Measurements from ENCODE around the gene EML4. TPM values are rescaled to one million over a fixed set of nuclear protein-coding genes. Genes with fewer than 3 reads are reported as not detected.

Gene EML4
- total and polyA plus RNA-seq, 9 of the 15 experiments (the other 6 are each of a cell fraction or from before 2014, with no cell fraction given), result 14.7 to 48.3 (median 36.5) TPM

DNA sequence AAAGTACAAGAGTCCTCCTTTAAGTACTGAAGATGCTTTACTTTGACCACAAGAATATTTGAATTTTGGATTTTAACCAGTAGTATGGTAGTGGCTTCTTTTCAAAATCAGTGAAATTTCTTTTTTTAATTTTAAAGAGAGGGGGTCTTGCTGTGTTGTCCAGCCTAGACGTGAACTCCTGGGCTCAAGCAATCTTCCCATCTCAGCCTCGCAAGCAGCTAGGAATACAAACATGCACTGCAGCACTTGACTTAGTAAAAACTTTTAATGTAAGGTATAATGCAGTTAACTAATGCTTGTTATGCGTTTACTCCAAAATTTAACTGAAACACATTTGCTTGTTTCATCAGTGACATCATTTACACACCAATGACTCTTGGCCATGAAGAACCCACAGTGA is 49.6 kb downstream of the EML4 start:
- ChIA-PET CTCF (ENCODE audit: low intra/inter-chr PET ratio) (no interaction called here), POLR2A (no interaction called here)
- Histone ChIP-seq H3K9me1 (ENCODE audit: control insufficient read depth, insufficient read depth, low read length) (no peaks in the 10 kb centered on the region), H4K20me1 (replicated peaks; ENCODE audit: control insufficient read depth, insufficient read depth, low read length) (no peaks in the 10 kb centered on the region; the same call in 1 of the 2 replicates), H3K4me1 (replicated peaks in 1 of 2; ENCODE audit: control insufficient read depth in 2 of 2, insufficient read depth in 2 of 2, low read length in 2 of 2) (no peaks in the 10 kb centered on the region; a peak in 1 of 5 replicates), H3K79me2 (ENCODE audit: control insufficient read depth, insufficient read depth, low read length) (peaks cover 9% of the 10 kb centered on the region; the same call in 1 of the 3 replicates), H3K27me3 (ENCODE audit: control insufficient read depth in 2 of 2, insufficient read depth in 2 of 2, low read length in 2 of 2) (no peaks in the 10 kb centered on the region), H3K36me3 (ENCODE audit: control insufficient read depth, insufficient read depth, low read length) (no peaks in the 10 kb centered on the region), H3K9ac (ENCODE audit: insufficient read depth in 1 of 2, low read depth in 2 of 2, low read length in 2 of 2) (no peak overlapping the region), H3K4me2 (ENCODE audit: insufficient read depth, low read length) (no peak overlapping the region), H3K27ac (ENCODE audit: extremely low read depth, low read depth, low read length) (no peak overlapping the region), H2AFZ (ENCODE audit: low read depth, low read length) (no peak overlapping the region), H3K9me3 (replicated peaks; ENCODE audit: control insufficient read depth, insufficient read depth, low read depth, low read length) (no peaks in the 10 kb centered on the region), H3K4me3 (no peak overlapping the region)
- intact Hi-C loops (cut with micrococcal nuclease), result no loop called here
- WGBS (ENCODE audit: insufficient coverage, low coverage, missing lambda C conversion rate), result 97% methylated on average over 3 of the region's 3 CpGs
- DNase-seq (ENCODE audit: extremely low read depth in 1 of 4, low spot score in 3 of 4) (no peak), ATAC-seq (no peak), FAIRE-seq (no peak)
- no TSS peak for BruUV-seq (replicated peaks)
- in situ Hi-C loops (cut with MboI), result loop anchor here (25.0 kb wide), 1 partner anchor 356 kb away; no protein-coding TSS in a partner anchor
- TF ChIP-seq ZNF561 (CRISPR knock-in tag; conservative IDR thresholded peaks at IDR 0.05) (no peak), CBFB (CRISPR knock-in tag; IDR thresholded peaks at IDR 0.05) (no peak), RBM15 (IDR thresholded peaks at IDR 0.05; ENCODE audit: insufficient read depth, low read length) (no peak), ZNF253 (CRISPR knock-in tag; conservative IDR thresholded peaks at IDR 0.05) (no peak), HNRNPL (IDR thresholded peaks at IDR 0.05; ENCODE audit: low read depth, low read length) (no peak), PHF8 (IDR thresholded peaks at IDR 0.05; ENCODE audit: borderline replicate concordance, low read length) (no peak), HLTF (IDR thresholded peaks at IDR 0.05) (no peak), RAD51 (IDR thresholded peaks at IDR 0.05; ENCODE audit: borderline replicate concordance, low read depth) (no peak), ZNF445 (CRISPR knock-in tag; IDR thresholded peaks at IDR 0.05; ENCODE audit: low read depth) (no peak), JUND (IDR thresholded peaks at IDR 0.05; ENCODE audit: borderline replicate concordance, low read depth, low read length) (no peak), JUND (tag; IDR thresholded peaks at IDR 0.05; ENCODE audit: borderline replicate concordance, low read depth, low read length) (no peak), CBX8 (IDR thresholded peaks at IDR 0.05; ENCODE audit: borderline replicate concordance, extremely low read depth, low read depth, low read length, poor library complexity, severe bottlenecking) (no peak), CCNT2 (IDR thresholded peaks at IDR 0.05; ENCODE audit: borderline replicate concordance, extremely low read depth, insufficient read length, low read depth, low read length) (no peak), CHD4 (IDR thresholded peaks at IDR 0.05; ENCODE audit: insufficient read depth, insufficient replicate concordance, low read depth, low read length, poor library complexity, severe bottlenecking) (no peak)
- TF ChIP-seq, protein P1, sequence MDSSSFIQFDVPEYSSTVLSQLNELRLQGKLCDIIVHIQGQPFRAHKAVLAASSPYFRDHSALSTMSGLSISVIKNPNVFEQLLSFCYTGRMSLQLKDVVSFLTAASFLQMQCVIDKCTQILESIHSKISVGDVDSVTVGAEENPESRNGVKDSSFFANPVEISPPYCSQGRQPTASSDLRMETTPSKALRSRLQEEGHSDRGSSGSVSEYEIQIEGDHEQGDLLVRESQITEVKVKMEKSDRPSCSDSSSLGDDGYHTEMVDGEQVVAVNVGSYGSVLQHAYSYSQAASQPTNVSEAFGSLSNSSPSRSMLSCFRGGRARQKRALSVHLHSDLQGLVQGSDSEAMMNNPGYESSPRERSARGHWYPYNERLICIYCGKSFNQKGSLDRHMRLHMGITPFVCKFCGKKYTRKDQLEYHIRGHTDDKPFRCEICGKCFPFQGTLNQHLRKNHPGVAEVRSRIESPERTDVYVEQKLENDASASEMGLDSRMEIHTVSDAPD (CRISPR knock-in tag; IDR thresholded peaks at IDR 0.05), result no peak
